ENCODE results near the gene CENPV. TPM values are rescaled to one million over a fixed set of nuclear protein-coding genes. Genes with fewer than 3 reads are reported as not detected.

Gene CENPV
- total RNA-seq, 2 experiments from 2014 or later: 18.5 to 19.4 TPM

- H3K4me1 ChIP-seq (ENCODE audit: insufficient read depth, low read length): peaks cover 33% of the 10 kb centered on the region
- Mint-ChIP-seq H3K27me3 (peaks cover 4% of the 10 kb centered on the region), H3K27ac (peak within 1 kb of the TSS; percentile 97), H3K9me3 (no peaks in the 10 kb centered on the region), H3K36me3 (ENCODE audit: low read depth) (peaks cover 43% of the 10 kb centered on the region), H3K4me1 (ENCODE audit: low read depth) (peaks cover 46% of the 10 kb centered on the region), H3K4me3 (peak within 1 kb of the TSS; percentile 91)
- H3K4me3 ChIP-seq (ENCODE audit: low read length): peak within 1 kb of the TSS; percentile 87
- peaks cover 19% of the 10 kb centered on the region for H3K36me3 ChIP-seq (ENCODE audit: insufficient read depth, low read length)
- peak within 1 kb of the TSS; percentile 94 to 100 for H3K27ac ChIP-seq (ENCODE audit: low read depth in 1 of 2, low read length in 2 of 2)
- no peaks in the 10 kb centered on the region for H3K9me3 ChIP-seq (ENCODE audit: control insufficient read depth in 1 of 2, insufficient read depth in 1 of 2, low read length in 2 of 2)
- intact Hi-C loops (cut with DNase I, micrococcal nuclease): loop anchor here (1.0 to 2.0 kb wide), 3 partner anchors 28 to 58 kb away; partner anchors contain the start of gene CENPV (in 1 of the 2)
- ChIA-PET CTCF (interaction anchor here (0.6 to 1.5 kb wide), 4 partner anchors 17 to 35 kb away, joined by 3 to 5 read pairs (median 4); partner anchors contain the start of genes CENPV and TRPV2), POLR2A (interaction anchor here (0.6 to 2.6 kb wide), 29 partner anchors 10 to 484 kb away, joined by 3 to 56 read pairs (median 4); partner anchors contain the start of genes CENPV, LRRC75A, NCOR1 and TRPV2)
- no peak for TF ChIP-seq CTCF (IDR thresholded peaks at IDR 0.05)
- peak; percentile 95 for ATAC-seq (ENCODE audit: poor library complexity)
- DNase-seq: peak; percentile 89 to 99 (median 92)
- no peaks in the 10 kb centered on the region for H3K27me3 ChIP-seq (ENCODE audit: control insufficient read depth in 1 of 2, insufficient read depth in 2 of 2, low read length in 2 of 2)
Observed at GRCh38 chr17:16380640-16381495, 27.6 kb upstream of the CENPV start, which contains the start of gene UBB. Gene UBB (plus strand): TSS chr17:16381091. CDS start chr17:16381908, 817 bp downstream.

- H3K4me1 Mint-ChIP-seq (ENCODE audit: low read depth): peaks cover 41% of the 10 kb centered on the region
- H3K4me3 Mint-ChIP-seq: no peak overlapping the region
- H3K27me3 Mint-ChIP-seq: peaks cover 4% of the 10 kb centered on the region
- TF ChIP-seq CTCF (IDR thresholded peaks at IDR 0.05): no peak
- H3K36me3 Mint-ChIP-seq (ENCODE audit: low read depth): peaks cover 43% of the 10 kb centered on the region
- H3K4me1 ChIP-seq (ENCODE audit: insufficient read depth, low read length): peaks cover 32% of the 10 kb centered on the region
- H3K9me3 Mint-ChIP-seq: no peaks in the 10 kb centered on the region
- no peak overlapping the region for H3K27ac Mint-ChIP-seq
- ATAC-seq (ENCODE audit: poor library complexity): no peak
- ChIA-PET POLR2A (interaction anchor here (1.1 to 2.6 kb wide), 6 partner anchors 27 to 158 kb away, joined by 4 to 56 read pairs (median 8); partner anchors contain the start of genes CENPV and TRPV2), CTCF (interaction anchor here (3.0 kb wide), 1 partner anchor 16 kb away, joined by 18 read pairs; no protein-coding TSS in a partner anchor)
- H3K27me3 ChIP-seq (ENCODE audit: control insufficient read depth in 1 of 2, insufficient read depth in 2 of 2, low read length in 2 of 2): no peaks in the 10 kb centered on the region
- intact Hi-C loops (cut with DNase I, micrococcal nuclease): loop anchor here (2.0 to 5.0 kb wide), 3 partner anchors 27 to 208 kb away; partner anchors contain the start of gene CENPV (in 1 of the 2)
- H3K36me3 ChIP-seq (ENCODE audit: insufficient read depth, low read length): peaks cover 19% of the 10 kb centered on the region
- peak in 1 of 14 experiments; percentile 19 for DNase-seq
- H3K4me3 ChIP-seq (ENCODE audit: low read length): no peak overlapping the region
- no peaks in the 10 kb centered on the region for H3K9me3 ChIP-seq (ENCODE audit: control insufficient read depth in 1 of 2, insufficient read depth in 1 of 2, low read length in 2 of 2)
- H3K27ac ChIP-seq (ENCODE audit: low read depth in 1 of 2, low read length in 2 of 2): no peak overlapping the region
Observed at GRCh38 chr17:16379654-16380053, 26.4 kb upstream of the CENPV start.

- Histone ChIP-seq H3K4me3 (ENCODE audit: low read length) (no peak overlapping the region), H3K36me3 (ENCODE audit: insufficient read depth, low read length) (peaks cover 19% of the 10 kb centered on the region), H3K27me3 (ENCODE audit: control insufficient read depth in 1 of 2, insufficient read depth in 2 of 2, low read length in 2 of 2) (no peaks in the 10 kb centered on the region), H3K4me1 (ENCODE audit: insufficient read depth, low read length) (peaks cover 29% of the 10 kb centered on the region), H3K27ac (ENCODE audit: low read depth in 1 of 2, low read length in 2 of 2) (no peak overlapping the region), H3K9me3 (ENCODE audit: control insufficient read depth in 1 of 2, insufficient read depth in 1 of 2, low read length in 2 of 2) (no peaks in the 10 kb centered on the region)
- Mint-ChIP-seq H3K27me3 (peaks cover 4% of the 10 kb centered on the region), H3K4me3 (peak overlapping the region; percentile 42), H3K4me1 (ENCODE audit: low read depth) (peaks cover 32% of the 10 kb centered on the region), H3K9me3 (no peaks in the 10 kb centered on the region), H3K36me3 (ENCODE audit: low read depth) (peaks cover 34% of the 10 kb centered on the region), H3K27ac (peak overlapping the region; percentile 53)
- ATAC-seq (ENCODE audit: poor library complexity) (no peak), DNase-seq (no peak)
- TF ChIP-seq CTCF (IDR thresholded peaks at IDR 0.05): no peak
- CTCF ChIA-PET: interaction anchor here (0.6 to 3.0 kb wide), 2 partner anchors 15 to 58 kb away, joined by 4 to 18 read pairs; no protein-coding TSS in a partner anchor
- intact Hi-C loops (cut with DNase I, micrococcal nuclease): loop anchor here in 1 of 2 experiments (5.0 kb wide), 1 partner anchor 209 kb away; no protein-coding TSS in a partner anchor
- POLR2A ChIA-PET: interaction anchor here (1.4 kb wide), 1 partner anchor 26 kb away, joined by 4 read pairs; the partner anchor contains the start of gene CENPV
Observed at GRCh38 chr17:16378636-16379282, 25.5 kb upstream of the CENPV start.

Data from CD4-positive, alpha-beta T cell (primary cell).